H1 (cell line): Measurements from ENCODE around the gene PCIF1. TPM values are rescaled to one million over a fixed set of nuclear protein-coding genes. Genes with fewer than 3 reads are reported as not detected.

Experiments
- ASH2L ChIP-seq: fragments of 200-600, 300-600 bp; sonication (generic); IDR thresholded peaks from one replicate; pipeline ENCODE4 v1.7.1; 2017; ENCODE audit warnings: low read length
- BCL11A ChIP-seq, 2 experiments: IDR thresholded peaks; one replicate each; pipeline ENCODE4 v1.6.1; 2011; ENCODE audit warnings: low read depth in 2 of 2, low read length in 2 of 2, mild to moderate bottlenecking in 2 of 2
- CBX8 ChIP-seq: fragments of 300-800, 300-1000 bp; sonication (generic); IDR thresholded peaks from 2 replicates; pipeline ENCODE4 v1.7.1; 2016; ENCODE audit warnings: low read depth, low read length, borderline replicate concordance
- CEBPB ChIP-seq: IDR thresholded peaks from 2 replicates; pipeline ENCODE4 v1.6.1; 2012; ENCODE audit warnings: low read depth, low read length
- CHD2 ChIP-seq: IDR thresholded peaks from 2 replicates; pipeline ENCODE4 v1.6.1; 2012; ENCODE audit warnings: low read length, improper control_type of control experiment
- HDAC2 ChIP-seq, 2 experiments: fragments of 300-600 bp in 1 of 2; sonication (generic) in 1 of 2; IDR thresholded peaks; 2 replicates each; pipeline ENCODE4 v1.6.1; 2011 to 2012; ENCODE audit warnings: low read depth in 2 of 2, low read length in 2 of 2, mild to moderate bottlenecking in 2 of 2, moderate library complexity in 2 of 2, borderline replicate concordance in 1 of 2, inconsistent platforms in 1 of 2
- JUND ChIP-seq: IDR thresholded peaks from 2 replicates; pipeline ENCODE4 v1.6.1; 2011; ENCODE audit warnings: mild to moderate bottlenecking, improper control_type of control experiment, low read length
- KDM4A ChIP-seq: IDR thresholded peaks from one replicate; pipeline ENCODE4 v1.7.1; 2012; ENCODE audit warnings: low read depth, mild to moderate bottlenecking, moderate library complexity, low read length, inconsistent platforms; ENCODE audit not compliant: severe bottlenecking
- MAX ChIP-seq: IDR thresholded peaks from 2 replicates; pipeline ENCODE4 v1.6.1; 2012; ENCODE audit warnings: inconsistent platforms
- POLR2AphosphoS5 ChIP-seq: IDR thresholded peaks from 2 replicates; pipeline ENCODE4 v1.6.1; 2011; ENCODE audit warnings: low read depth, low read length
- RBBP5 ChIP-seq: IDR thresholded peaks from 2 replicates; pipeline ENCODE4 v1.7.1; 2012; ENCODE audit warnings: low read depth, mild to moderate bottlenecking, inconsistent platforms, low read length, moderate library complexity, borderline replicate concordance
- RFX5 ChIP-seq: IDR thresholded peaks from 2 replicates; pipeline ENCODE4 v1.6.1; 2011; ENCODE audit warnings: low read depth, low read length, improper control_type of control experiment, borderline replicate concordance
- SIN3A ChIP-seq, 2 experiments: IDR thresholded peaks in 1 of 2; conservative IDR thresholded peaks in 1 of 2; 2 replicates each; pipeline ENCODE4 v1.6.1; 2011 to 2012; ENCODE audit warnings: low read length in 2 of 2, improper control_type of control experiment in 1 of 2, low read depth in 1 of 2, mild to moderate bottlenecking in 1 of 2
- SIX5 ChIP-seq: IDR thresholded peaks from 2 replicates; pipeline ENCODE4 v1.6.1; 2011; ENCODE audit warnings: mild to moderate bottlenecking, low read depth, low read length
- SP1 ChIP-seq: IDR thresholded peaks from 2 replicates; pipeline ENCODE4 v1.6.1; 2011; ENCODE audit warnings: low read depth, low read length
- SP2 ChIP-seq: IDR thresholded peaks from 2 replicates; pipeline ENCODE4 v1.6.1; 2012; ENCODE audit warnings: mild to moderate bottlenecking, low read length, inconsistent platforms
- SUZ12 ChIP-seq: fragments of 200-600 bp; sonication (generic); IDR thresholded peaks from 2 replicates; pipeline ENCODE4 v1.6.1; 2012; ENCODE audit warnings: mild to moderate bottlenecking, inconsistent platforms, low read length, moderate library complexity, mixed read lengths
- TAF1 ChIP-seq: IDR thresholded peaks from 2 replicates; pipeline ENCODE4 v1.6.1; 2011; ENCODE audit warnings: mild to moderate bottlenecking, low read depth, low read length
- TCF12 ChIP-seq: IDR thresholded peaks from 2 replicates; pipeline ENCODE4 v1.6.1; 2011; ENCODE audit warnings: low read depth, mild to moderate bottlenecking, low read length
- TEAD4 ChIP-seq: IDR thresholded peaks from 2 replicates; pipeline ENCODE4 v1.6.1; 2012; ENCODE audit warnings: low read depth, low read length, inconsistent platforms, mixed read lengths
- YY1 ChIP-seq: IDR thresholded peaks from 2 replicates; pipeline ENCODE4 v1.6.1; 2011; ENCODE audit warnings: low read depth, mild to moderate bottlenecking, low read length
- ZNF274 ChIP-seq: IDR thresholded peaks from 2 replicates; pipeline ENCODE4 v1.7.0; 2012; ENCODE audit warnings: low read length, borderline replicate concordance; ENCODE audit errors: extremely low read depth
- polyA plus RNA-seq, 7 experiments: library from polyadenylated mRNA; depleted of rRNA in 3 of 7; stranded (reverse) in 5 of 7; unstranded in 2 of 7; fragments of >200 nt in 5 of 7; fragments of 200-250 nt in 2 of 7; gene quantifications; 1 replicate in 5 of 7; 2 replicates in 1 of 7; 4 replicates in 1 of 7; pipeline versions ENCODE4 v1.2.1 to v1.2.3, GENCODE V29; 2011 to 2013; ENCODE audit warnings: missing spikeins in 2 of 7, mixed read lengths in 2 of 7
- total RNA-seq: library from RNA; stranded (reverse); fragmentation: NEBNext Ultra II Directional; extraction: Animal tissue kit (Norgen Biotek cat#: 25700); gene quantifications from 2 replicates; pipeline ENCODE4 v1.2.1, GENCODE V29; 2021
- TF ChIP-seq, protein P1 (sequence below): IDR thresholded peaks from 2 replicates; pipeline ENCODE4 v1.6.1; 2011; ENCODE audit warnings: low read depth, mild to moderate bottlenecking, low read length; ENCODE audit not compliant: insufficient read depth

The PCIF1 gene
- total and polyA plus RNA-seq, 2 of the 8 experiments (the other 6 are each of a cell fraction or from before 2014, with no cell fraction given) = 30.3 to 30.6 TPM

- no peak for TF ChIP-seq HDAC2 (IDR thresholded peaks at IDR 0.05; ENCODE audit: borderline replicate concordance in 1 of 2, low read depth in 2 of 2, low read length in 2 of 2)
- TF ChIP-seq KDM4A = peak; percentile 11
- no peak for TF ChIP-seq BCL11A (IDR thresholded peaks at IDR 0.05; ENCODE audit: low read depth in 2 of 2, low read length in 2 of 2)
- TF ChIP-seq ASH2L = peak; percentile 96
- no peak for TF ChIP-seq SP2
- peak; percentile 92 for TF ChIP-seq POLR2AphosphoS5
- TF ChIP-seq CEBPB = no peak
- TF ChIP-seq SUZ12 = no peak
- TF ChIP-seq CHD2 = peak; percentile 95
- TF ChIP-seq, protein P1, sequence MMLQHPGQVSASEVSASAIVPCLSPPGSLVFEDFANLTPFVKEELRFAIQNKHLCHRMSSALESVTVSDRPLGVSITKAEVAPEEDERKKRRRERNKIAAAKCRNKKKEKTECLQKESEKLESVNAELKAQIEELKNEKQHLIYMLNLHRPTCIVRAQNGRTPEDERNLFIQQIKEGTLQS = peak; percentile 46
- no peak for TF ChIP-seq RFX5
- TF ChIP-seq TCF12 = no peak
- TF ChIP-seq SIX5 = peak; percentile 45; the same call in 1 of the 2 replicates
- TF ChIP-seq JUND = peak; percentile 96
- peak; percentile 96 for TF ChIP-seq TAF1
- 0 out of 2 replicates have a peak, but pooled peaks have one; percentile 1 for TF ChIP-seq TEAD4
- TF ChIP-seq SIN3A (conservative IDR thresholded peaks at IDR 0.05 in 1 of 2, IDR thresholded peaks at IDR 0.05 in 1 of 2; ENCODE audit: low read depth in 1 of 2, low read length in 2 of 2) = peak; percentile 4 to 92; a peak in 2 of 4 replicates
- no peak for TF ChIP-seq CBX8
- peak; percentile 46 for TF ChIP-seq MAX
- TF ChIP-seq ZNF274 = no peak
- peak; percentile 97 for TF ChIP-seq YY1
- peak; percentile 71 for TF ChIP-seq SP1
- TF ChIP-seq RBBP5 = 0 out of 2 replicates have a peak, but pooled peaks have one; percentile 42
- TF ChIP-seq, all 59 proteins: peak for 34
Measured at GRCh38 chr20:45971675-45972499, 37.4 kb downstream of the PCIF1 start, which contains the start of gene ZNF335 (continued).
